ENCODE results near the gene AREL1.

AREL1 gene

DNA sequence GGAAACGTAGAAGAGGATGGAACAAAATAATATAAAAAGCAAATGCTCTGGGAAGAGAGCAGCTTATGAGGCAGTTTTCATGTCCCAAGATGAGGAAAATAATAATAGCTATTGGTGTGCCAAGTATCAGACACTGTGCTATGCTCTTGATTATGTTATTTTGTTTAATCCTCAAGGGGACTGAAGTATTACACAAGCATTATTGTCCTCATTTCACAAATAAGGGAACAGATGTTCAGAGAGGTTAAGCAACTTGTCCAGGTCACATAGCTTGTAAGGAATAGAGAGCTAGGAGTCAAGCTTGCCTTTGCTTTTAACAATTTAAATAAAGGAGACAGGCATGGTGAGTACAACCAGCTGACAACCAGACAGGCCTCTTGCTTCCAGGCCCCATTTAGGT lies 73.9 kb downstream of the AREL1 start:
- in situ Hi-C loops (cut with HindIII; ENCODE audit: low sequenced_read_pairs): no loop called here

DNA sequence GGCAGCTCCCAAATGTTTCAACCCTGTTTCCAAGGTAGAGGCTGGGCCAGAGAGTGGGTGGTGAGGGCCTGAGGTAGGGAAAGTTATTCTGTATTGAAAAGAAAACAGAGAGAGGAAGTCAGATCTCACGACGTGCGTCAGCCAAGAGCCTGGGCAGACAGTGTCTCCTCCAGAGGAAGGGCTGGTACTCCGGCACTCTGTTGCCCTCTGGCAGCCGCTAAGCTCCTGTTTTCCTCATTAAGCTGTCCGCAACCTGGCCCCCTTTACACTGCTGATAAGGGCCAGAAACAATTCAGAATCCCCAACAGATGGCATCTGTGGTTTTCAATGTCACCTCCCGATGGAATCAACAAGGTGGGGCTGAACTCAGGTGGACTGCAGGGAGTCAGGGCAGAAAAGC lies 74.8 kb downstream of the AREL1 start:
- in situ Hi-C loops (cut with HindIII; ENCODE audit: low sequenced_read_pairs): no loop called here

DNA sequence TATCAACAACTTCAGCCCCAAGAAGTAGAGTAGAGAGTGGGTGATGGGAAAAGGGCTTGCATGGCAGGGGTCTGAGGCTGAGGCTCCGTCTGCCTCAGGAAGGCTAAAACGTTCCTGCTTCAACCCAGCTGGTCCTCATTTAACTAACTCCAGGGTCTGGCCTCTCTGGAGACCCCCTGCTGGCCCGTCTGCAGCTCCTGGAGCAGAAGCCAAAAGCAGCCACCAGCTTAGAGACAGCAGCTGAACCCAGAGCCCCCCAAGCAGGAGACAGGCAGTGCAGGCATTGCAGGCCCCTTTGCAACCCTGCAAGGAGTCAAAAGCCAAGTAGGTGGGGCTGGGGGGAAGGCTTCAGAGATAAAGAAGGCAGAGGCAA lies 75.7 kb downstream of the AREL1 start:
- in situ Hi-C loops (cut with HindIII; ENCODE audit: low sequenced_read_pairs): no loop called here

DNA sequence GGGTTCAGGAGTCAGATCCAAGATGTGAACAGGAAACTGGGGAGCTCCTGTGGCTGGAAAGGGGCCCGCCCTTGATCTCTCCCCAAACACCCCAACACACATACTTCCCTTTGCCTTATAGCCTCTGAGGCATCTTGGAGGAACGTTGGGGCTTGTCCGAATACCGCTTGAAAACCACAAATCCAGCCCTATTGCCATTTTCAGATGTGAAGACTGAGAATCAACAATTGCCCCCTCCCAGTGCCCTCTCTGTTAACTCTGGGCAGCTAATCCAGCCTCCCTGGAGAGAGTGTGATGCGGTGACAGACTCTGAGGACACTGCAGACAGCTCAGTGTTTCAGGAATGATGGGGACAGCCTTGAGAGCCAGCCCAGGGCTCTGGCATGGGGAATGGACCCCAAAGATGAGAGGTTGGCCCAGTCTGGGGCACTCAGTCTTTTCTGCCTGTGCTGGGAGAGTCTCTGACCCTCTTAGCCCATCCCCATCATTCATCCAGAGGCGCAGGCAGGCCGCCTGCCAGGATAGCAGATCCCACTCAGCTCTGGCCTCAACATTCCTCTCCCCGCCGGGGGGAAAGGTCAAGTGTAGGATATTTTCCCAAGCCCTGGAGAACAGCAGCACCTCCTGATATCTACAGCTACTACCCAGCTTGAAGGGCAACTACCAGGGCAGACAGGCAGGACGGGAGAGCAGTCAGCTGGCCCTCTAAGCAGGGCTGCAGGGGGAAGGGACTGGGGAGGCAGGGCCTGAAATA lies 76.3 kb downstream of the AREL1 start:
- in situ Hi-C loops (cut with HindIII; ENCODE audit: low sequenced_read_pairs): no loop called here

DNA sequence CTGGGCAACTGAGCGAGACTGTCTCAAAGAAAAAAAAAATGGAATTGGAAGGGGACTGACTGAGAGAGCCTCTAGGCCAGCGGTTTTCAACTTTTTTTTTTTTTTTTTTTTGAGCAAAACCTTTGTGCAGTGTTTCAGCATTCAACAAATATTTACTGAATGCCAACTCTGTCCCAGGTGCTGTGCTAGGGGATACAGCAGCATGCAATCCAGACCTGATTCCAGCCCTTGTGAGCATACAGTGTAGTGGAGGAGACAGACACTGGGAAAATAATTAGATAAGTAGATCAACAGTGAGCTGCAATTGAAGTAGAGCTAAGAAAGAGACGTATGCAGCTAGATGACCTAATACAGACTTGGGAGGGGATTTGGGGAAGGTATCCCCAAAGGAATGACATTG lies 77.0 kb downstream of the AREL1 start:
- in situ Hi-C loops (cut with HindIII; ENCODE audit: low sequenced_read_pairs): no loop called here

DNA sequence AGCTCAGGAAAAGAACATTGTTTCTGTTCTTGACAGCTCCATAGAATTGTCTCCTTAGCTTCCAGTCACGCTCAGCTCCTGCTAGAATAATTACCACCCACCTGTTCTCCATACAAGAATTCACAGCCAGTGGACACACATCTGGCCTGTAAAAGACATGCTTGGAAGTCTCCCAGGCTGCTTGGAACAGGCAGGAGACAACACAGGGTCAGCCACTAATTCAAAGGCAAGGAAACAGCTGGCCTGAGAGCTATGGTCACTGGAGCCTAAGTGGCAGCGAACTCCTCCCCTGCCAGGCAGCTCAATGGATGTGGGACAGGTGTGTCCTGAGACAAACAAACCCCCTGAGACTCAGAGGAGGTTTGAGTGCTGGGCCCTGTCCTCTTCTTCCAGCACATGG lies 77.9 kb downstream of the AREL1 start:
- in situ Hi-C loops (cut with HindIII; ENCODE audit: low sequenced_read_pairs): no loop called here

DNA sequence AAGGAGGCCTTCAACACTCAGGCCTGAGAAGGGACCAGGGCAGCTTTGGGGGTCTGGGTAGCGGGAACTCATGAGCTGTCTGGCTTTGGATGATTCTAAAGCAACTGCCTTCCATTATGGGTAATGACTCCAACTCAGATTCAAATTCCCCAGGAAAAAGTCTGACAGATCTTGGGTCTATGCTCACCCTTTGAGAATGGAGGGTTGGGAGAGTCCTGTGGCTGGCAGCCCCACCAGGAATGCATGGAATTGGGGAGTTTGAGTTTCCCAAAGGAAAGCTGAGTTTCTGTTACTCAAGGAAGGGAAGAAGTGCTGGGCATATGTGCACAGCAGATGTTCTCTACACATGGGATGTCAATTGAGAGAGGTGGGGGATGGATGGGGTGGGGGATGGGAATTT lies 78.4 kb downstream of the AREL1 start:
- in situ Hi-C loops (cut with HindIII; ENCODE audit: low sequenced_read_pairs): no loop called here

DNA sequence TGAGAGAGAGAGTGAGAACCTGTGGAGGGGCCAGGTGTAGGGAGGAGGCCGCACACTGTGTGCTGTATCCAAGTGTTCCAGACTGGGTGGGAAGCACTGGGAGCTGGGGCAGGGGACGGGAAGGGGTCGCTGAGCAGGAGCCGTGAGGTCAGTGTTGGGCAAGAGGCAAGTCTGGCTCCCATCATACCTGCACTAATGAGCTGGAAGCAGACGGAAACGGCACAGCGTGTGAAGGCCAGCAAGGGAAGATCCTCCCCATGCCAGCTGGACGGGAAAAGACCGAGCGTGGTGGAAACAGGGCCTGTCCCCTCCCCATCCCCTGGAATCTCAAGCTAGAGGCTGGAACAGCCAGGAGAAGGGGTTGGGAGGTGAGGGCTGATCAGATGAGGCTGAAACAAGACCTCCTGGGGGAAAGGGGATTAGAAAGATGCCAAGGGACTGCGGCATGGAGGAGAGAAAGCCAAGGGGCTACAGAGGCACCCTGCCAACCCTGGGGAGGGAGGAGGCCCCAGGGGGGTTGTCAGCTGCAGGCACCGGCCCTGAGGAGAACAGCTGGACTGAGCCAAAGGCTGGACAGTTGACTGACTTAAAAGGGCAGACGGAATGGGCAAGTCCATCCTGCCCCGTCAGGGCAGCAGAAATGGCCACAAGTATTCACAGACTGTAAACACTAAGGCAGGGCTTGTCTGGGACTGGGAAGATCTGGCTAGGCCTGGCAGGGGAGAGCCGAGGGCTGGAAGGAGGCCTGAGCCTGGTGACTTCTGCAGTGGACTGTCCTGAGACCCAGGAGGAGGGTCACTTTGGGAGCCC lies 81.8 kb downstream of the AREL1 start:
- in situ Hi-C loops (cut with HindIII; ENCODE audit: low sequenced_read_pairs): no loop called here

DNA sequence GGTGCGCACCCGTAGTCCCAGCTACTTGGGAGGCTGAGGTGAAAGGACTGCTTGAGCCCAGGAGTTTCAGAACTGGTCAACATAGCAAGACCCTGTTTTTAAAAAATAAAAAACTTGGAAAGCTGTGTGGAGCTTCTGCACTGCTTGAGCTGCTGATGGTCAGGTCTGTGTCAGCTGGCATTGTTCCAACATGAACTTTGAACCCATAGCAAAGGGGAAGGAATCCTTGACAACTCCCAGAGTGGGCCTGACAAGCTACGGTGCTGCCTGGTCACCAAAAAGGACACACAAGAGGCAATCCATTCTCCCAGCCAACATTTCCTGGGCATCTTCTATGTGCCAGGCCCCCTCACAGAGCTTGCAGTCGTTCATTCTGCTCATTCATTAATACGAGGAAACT lies 84.5 kb downstream of the AREL1 start:
- in situ Hi-C loops (cut with HindIII; ENCODE audit: low sequenced_read_pairs): no loop called here

DNA sequence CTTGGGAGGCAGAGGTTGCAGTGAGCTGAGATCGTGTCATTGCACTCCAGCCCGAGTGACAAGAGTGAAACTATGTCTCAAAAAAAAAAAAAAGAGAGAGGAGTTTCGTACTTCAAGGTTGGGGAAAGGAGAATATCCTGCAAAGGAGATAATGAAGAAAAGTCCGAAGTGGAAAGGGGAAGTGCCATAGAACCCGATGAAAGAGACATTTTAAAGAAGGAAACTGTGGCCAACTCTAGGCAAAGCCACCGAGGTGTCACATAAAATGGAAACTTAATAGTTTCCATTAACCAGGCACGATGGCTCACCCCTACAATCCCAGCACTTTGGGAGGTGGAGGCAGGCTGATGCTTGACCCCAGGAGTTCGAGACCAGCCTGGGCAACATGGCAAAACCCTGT lies 85.8 kb downstream of the AREL1 start:
- in situ Hi-C loops (cut with HindIII; ENCODE audit: low sequenced_read_pairs): no loop called here

DNA sequence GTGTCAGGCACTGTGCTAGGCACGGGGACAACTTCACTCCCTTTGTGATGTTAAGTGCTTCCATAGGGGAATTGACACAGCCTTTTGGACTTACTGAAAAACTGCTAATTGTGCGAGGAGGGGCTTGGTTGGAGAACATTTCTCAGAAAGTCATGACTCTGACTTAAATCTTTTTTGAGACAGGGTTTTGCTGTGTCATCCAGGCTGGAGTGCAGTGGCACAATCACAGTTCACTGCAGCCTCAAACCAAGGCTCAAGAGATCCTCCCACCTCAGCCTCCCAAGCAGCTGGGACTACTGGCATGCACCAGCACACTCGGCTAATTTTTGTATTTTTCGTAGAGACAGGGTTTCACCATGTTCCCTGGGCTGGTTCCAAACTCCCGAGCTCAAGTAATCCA lies 90.6 kb downstream of the AREL1 start:
- in situ Hi-C loops (cut with HindIII; ENCODE audit: low sequenced_read_pairs): no loop called here

DNA sequence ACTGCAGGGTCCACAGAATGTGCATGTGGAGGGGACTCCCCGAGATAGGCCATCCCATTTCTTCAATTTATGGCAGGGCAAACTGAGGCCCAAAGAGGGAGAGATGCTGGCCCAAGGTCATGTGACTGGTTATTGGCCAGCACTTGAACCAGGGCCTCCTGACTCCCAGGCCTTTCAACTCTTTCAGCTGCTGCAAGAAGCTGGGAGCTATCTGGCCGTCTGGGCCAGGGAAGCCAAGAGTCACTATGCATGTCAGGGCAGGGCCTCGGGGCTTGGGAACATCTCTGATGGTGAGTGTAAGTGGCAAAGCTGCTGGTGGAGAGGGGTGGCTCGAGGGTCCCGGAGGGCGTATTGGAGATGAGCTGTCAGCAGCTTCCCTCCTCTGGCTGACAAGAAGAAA lies 91.3 kb downstream of the AREL1 start:
- in situ Hi-C loops (cut with HindIII; ENCODE audit: low sequenced_read_pairs): no loop called here

DNA sequence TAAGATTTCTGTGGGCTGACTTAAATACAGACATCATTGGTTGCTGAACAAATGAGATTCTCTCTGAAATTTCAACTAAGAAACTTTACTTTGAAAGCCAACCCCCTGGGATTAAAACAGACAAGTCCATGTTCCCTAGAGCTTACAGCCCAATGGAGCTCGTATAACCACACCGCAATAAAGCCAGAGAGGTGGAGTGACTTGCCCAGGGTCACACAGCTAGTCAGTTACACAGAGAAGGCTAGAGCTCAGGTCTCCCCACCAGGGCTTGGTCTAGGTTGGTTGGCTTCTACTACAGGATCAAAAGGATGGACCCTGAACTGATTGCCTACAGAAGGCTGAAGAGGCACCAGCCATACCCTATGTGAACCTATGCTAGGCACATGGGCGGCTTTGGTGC lies 92.0 kb downstream of the AREL1 start:
- in situ Hi-C loops (cut with HindIII; ENCODE audit: low sequenced_read_pairs): no loop called here

DNA sequence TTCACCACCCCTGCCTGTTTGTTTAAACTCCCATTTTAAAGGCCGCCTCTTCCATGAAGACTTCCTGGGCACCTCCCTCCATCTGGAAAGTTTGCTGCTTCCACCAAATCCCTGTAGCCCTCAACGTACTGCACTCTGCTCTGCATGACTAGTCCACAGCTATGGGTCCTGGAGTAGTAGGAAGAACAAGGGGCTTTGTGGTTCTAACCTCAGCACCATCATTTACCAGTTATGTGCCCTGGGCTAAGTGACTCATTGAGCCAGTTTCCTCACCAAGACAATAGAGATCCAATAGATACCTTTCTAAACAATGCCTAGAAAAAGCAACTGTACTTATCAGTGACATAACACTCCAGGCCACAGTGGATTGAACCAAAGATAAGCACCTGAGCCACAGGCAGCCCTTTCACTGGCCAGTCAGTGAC lies 92.4 kb downstream of the AREL1 start:
- in situ Hi-C loops (cut with HindIII; ENCODE audit: low sequenced_read_pairs): no loop called here

DNA sequence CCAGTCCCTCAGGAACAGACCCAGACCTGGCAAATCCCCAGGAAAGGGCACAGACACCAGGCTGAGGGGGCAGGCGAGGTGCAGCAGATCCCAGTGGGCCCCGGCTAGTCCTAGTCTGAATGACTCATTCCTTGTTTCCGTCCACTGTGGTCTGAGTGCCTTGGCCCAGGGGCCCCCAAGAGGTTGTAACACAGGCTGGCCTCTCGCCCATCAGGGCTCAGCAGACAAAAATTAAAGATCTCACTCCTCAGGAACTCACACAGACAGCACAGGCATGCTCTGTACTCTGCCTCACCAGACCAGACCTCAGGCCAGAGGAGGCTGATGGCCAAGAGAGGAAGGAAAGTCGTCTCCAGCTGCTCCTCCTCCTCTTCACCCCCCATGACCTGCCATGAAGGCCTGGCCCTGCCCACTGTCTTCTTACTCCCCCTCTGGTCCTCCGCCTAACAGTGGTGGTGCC lies 93.2 kb downstream of the AREL1 start:
- in situ Hi-C loops (cut with HindIII; ENCODE audit: low sequenced_read_pairs): no loop called here

DNA sequence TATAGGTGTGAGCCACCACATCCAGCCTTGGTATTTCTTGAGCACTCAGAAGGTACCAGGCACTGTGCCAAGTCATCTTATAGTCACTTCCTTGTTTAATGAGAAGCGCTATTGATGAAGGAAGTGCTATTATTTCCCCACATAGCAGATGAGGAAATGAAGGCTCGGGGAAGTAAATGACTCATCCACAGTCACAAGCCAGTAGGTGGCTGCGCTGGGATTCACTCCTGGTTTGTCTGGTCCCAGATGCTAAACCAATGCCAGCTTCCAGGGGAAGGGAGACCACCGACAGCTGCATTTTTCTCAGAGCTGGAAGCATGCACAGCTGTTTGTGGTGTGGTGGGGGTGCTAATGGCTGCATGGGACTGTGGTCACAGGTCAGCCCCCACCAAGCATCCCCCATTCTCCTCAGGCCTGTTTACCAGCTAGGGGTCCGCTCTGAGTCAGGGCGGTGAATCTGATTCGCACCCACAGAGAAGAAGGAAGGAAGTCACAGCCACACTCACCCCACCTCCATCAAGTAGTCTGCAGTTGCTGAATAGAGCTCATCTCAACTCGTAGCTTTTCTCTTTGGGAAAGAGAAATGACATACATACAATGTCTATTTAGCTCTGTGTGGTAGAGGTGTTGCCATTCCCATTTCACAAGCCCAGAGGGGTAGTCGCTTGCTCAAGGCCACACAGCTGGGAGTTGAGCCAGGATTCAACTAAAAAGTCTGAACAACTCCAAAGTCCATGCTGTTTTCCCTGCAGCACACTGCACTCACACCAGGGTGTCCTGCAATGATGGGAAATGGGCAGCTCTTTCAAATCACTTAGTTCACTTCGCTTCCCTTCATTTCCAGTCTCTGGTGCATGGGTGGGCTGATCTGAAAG lies 94.6 kb downstream of the AREL1 start:
- in situ Hi-C loops (cut with HindIII; ENCODE audit: low sequenced_read_pairs): no loop called here

DNA sequence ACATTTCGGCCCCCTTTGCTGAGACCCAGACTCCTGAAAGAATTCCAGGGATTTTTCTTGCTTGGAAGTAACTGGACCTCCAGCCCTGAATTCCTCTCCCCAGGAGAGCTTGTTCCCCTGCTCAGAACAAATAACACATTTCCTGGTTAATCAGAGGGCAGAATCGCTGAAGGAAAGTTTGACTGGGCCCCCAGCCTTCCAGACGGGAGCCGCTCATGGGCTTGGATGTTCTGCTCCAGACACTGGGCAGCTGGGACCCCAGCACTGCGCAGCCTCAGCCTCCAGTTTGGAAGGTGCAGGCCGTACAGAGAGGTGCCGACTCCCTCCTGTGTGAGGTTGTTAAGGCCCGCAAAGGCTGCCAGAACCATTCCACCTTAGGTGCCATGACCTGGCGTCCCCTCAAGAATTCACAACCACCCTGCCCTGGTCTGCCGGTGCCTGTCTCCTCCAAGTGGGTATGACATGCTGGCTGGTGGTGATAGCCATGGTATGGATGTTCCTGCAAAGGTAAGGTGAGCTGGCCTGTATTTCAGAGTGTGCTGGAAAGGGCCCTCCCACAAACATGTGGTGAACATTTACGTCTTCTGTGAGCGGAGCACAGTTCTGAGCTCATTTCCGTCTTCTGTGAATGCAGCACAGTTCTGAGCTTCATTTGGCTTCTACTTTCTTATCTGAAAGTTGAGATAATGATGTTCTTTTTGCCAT lies 95.7 kb downstream of the AREL1 start:
- in situ Hi-C loops (cut with HindIII; ENCODE audit: low sequenced_read_pairs): no loop called here

DNA sequence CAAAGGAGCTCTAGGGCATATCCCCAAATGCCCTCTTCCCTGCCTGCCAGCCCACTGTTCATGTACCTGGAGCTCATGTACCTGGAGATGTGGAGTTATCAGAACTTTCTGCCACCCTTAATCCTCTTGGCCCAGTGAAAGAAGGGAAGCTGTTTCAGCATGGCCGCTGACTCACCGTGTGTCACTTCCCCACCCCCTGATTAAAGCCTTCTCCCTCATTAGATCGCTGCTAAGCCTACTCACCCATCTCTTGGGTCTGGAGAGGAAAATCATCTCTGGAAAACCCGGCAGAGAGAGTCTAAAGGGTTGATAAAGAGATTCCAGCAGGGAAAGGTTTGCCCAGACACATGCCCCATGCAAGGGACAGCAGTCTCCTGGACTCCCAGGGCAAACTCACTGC lies 96.4 kb downstream of the AREL1 start:
- in situ Hi-C loops (cut with HindIII; ENCODE audit: low sequenced_read_pairs): no loop called here

DNA sequence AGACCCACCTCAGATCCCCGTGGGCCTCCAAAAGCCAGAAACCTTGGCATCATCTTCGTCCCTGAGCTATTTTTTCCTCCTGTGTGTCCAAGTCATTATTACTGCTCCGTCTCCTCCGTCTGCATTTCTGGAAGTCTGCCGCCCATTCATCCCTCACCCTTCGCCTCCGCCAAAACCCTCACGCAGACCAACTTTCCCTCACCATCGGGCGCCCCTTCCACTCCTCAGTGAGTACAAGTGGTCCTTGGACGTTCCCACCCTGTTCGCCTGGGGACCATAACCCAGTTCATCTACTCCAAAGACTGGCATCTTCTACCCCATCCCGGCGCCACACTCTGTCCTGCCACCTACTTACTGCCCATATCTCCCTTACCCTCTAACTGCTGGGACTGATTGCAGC lies 97.1 kb downstream of the AREL1 start:
- in situ Hi-C loops (cut with HindIII; ENCODE audit: low sequenced_read_pairs): no loop called here

DNA sequence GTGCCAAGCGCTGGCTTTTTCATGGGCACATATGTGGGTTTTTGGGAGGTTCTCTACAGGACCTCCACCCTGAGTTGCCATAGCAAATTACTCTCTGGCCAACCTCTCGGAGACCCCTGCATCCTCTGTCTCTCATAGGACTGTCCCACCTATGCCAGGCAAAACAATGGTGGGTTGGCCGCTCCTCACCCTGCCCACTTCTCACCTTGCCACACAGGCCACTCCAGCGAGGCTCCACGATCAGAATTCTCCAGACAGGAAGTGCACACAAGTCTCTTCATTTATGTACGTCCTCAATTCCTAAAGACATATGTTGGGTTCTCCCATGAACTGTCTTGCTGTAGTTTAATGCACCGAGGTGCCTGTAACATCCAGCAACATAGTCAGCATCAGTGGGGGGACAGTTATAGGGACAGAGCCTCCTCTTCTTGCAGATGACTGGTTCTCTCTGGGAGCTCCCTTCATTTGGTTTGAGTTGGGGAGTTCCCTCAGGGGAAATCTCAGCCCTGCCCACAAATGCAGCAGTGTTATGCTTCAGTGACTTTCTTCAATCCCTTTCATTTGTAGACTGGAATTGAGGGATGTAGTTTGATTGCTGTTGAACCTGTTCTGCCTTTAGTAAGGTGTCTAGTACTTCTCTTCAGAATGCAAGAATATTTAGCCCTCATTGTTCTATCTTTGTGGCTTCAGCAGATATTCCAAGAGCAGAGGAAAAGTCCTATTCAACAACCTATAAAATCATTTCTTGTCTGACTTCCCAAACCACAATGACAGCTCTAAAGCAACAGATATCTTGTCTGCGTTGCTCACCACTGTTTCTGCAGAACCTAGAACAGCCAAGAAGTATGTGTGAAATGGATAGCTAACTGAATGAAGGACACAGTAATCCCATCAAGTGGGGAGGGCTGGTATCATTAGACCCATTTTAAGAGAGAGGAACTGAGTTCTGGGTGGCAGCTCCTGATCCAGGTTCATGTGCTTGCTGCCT lies 98.1 kb downstream of the AREL1 start:
- in situ Hi-C loops (cut with HindIII; ENCODE audit: low sequenced_read_pairs): no loop called here

Measured in DLD1 (cell line).